Pericardium fibroblast (primary cell): Measurements from ENCODE around the gene C6orf132. TPM values are rescaled to one million over a fixed set of nuclear protein-coding genes. Genes with fewer than 3 reads are reported as not detected.

ENCODE experiments used
- total RNA-seq: library from RNA; depleted of rRNA; stranded (reverse); fragments of >200 nt; gene quantifications from 2 replicates; pipeline ENCODE4 v1.2.3, GENCODE V29; 2015

Gene C6orf132, protein sequence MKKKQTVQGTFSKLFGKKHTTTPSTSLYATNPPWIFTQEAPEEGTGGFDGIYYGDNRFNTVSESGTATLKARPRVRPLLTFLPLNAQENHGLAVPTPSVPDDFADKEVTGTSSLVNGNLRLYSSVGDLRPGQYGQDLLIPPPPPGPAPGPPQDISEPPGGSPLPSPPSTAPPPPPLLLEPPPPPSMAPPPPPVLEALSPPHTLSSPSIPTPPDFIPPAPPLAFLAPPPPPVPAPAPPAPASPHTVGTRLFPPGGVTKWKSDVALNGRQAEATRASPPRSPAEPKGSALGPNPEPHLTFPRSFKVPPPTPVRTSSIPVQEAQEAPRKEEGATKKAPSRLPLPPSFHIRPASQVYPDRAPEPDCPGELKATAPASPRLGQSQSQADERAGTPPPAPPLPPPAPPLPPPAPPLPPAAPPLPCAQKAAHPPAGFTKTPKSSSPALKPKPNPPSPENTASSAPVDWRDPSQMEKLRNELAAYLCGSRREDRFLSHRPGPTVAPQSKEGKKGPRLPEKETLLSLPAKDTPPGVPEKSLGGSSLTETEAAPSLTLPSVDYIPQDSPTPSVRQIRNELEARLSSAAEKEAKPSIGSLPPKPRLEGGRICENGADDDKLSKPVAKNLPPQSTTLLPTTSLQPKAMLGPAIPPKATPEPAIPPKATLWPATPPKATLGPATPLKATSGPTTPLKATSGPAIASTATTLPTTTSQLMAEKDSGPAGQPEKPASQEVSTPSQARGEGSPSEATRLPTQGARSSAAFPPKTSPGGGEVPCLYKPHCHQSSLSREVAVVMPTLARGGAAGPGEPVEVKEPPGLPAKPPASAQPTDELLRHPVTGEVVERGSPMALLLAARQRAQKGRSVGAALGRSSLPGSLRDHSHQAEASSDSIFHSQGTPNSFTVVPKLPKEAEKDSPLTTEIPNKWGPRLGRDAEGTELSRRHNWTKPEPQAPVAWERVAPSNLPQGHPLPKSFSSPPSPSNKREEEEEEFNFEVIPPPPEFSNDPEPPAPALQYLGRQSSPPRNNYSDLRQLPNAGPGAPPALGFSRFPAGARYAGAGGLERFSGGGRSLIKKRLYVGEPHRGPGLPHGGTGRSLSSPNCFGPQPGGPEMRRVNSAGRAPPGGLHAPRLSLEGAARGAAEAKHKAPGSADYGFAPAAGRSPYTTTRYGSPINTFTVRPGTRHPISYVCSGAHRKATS
- 2.8 and 2.9 TPM in 2 replicates for total RNA-seq

GRCh38 chr6:42142118-42142835 lies at the start of gene C6orf132:
Gene C6orf132 (minus strand): TSS chr6:42142620. CDS start chr6:42142444, 176 bp downstream.

DNA sequence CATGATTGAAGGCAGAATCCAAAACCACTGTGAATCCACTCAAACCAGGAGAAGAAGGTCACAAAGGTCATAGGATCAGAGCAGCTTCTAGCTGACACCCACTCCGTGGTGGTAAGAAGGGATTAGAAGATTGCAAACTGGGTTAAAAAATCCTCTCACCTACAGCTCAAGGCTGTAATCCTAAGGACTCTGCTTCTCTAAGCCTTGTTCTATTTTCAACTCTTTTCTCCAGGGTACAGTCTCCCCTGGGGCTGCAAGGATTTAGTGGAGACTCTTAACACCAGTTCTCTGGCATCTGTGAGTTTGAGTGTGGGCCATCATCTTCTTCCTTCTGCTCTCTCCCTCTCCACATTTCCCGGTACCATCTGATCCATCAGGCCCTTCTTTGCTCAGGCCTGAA lies 30.7 kb upstream of the C6orf132 start, which contains the start of gene GUCA1A:
Gene GUCA1A, plus strand, starts transcription at position 264 of the 400 bp plus-strand sequence. CDS start 250 bp downstream, outside the sequence.

Other genes with a start within 250 kb of the C6orf132 start
- 0.60 and 0.70 TPM in 2 replicates for gene USP49, start 247.2 kb downstream of the C6orf132 start, total RNA-seq
- 15.5 and 19.4 TPM in 2 replicates for gene MED20, start 221.5 kb downstream of the C6orf132 start, total RNA-seq
- 5.2 and 8.4 TPM in 2 replicates for gene BYSL, start 221.1 kb downstream of the C6orf132 start, total RNA-seq
- 103 and 124 TPM in 2 replicates for gene CCND3, start 200.8 kb downstream of the C6orf132 start, total RNA-seq
- 8.4 and 12.3 TPM in 2 replicates for gene TAF8, start 92.1 kb downstream of the C6orf132 start, total RNA-seq
- gene GUCA1A, start 30.7 kb upstream of the C6orf132 start, total RNA-seq = not detected in 2 replicates
- gene GUCA1B, start 52.3 kb upstream of the C6orf132 start, total RNA-seq = not detected in 2 replicates
- 17.3 and 23.6 TPM in 2 replicates for gene MRPS10, start 75.2 kb upstream of the C6orf132 start, total RNA-seq